H9 (cell line): ENCODE measurements around the gene TTF2. TPM values are rescaled to one million over a fixed set of nuclear protein-coding genes. Genes with fewer than 3 reads are reported as not detected.

ENCODE experiments used
- DNase-seq: peaks from one replicate; pipeline ENCODE4 v3.0.0-alpha.2; 2017
- H2AFZ ChIP-seq: one replicate; pipeline ENCODE4 v1.6.1; 2013; ENCODE audit warnings: mild to moderate bottlenecking, low read length, control low read depth, moderate library complexity
- H2AK5ac ChIP-seq: 2 replicates; pipeline ENCODE4 v1.6.1; 2013; ENCODE audit warnings: low read length, control low read depth, mixed read lengths; ENCODE audit not compliant: insufficient read length
- H2BK120ac ChIP-seq: one replicate; pipeline ENCODE4 v1.6.1; 2013; ENCODE audit warnings: low read depth, mild to moderate bottlenecking, low read length, control low read depth, inconsistent platforms; ENCODE audit not compliant: poor library complexity, severe bottlenecking
- H2BK12ac ChIP-seq: 2 replicates; pipeline ENCODE4 v1.6.1; 2013; ENCODE audit warnings: low read length, control low read depth, mixed read lengths, low read depth; ENCODE audit not compliant: insufficient read length
- H2BK15ac ChIP-seq: 2 replicates; pipeline ENCODE4 v1.6.1; 2013; ENCODE audit warnings: low read depth, low read length, control low read depth
- H2BK20ac ChIP-seq: one replicate; pipeline ENCODE4 v1.6.1; 2013; ENCODE audit warnings: low read depth, mild to moderate bottlenecking, low read length, control low read depth, inconsistent platforms; ENCODE audit not compliant: poor library complexity, severe bottlenecking
- H2BK5ac ChIP-seq: 2 replicates; pipeline ENCODE4 v1.6.1; 2013; ENCODE audit warnings: low read length, control low read depth, mixed read lengths; ENCODE audit not compliant: insufficient read length
- H3K14ac ChIP-seq: 2 replicates; pipeline ENCODE4 v1.6.1; 2013; ENCODE audit warnings: low read length, control low read depth; ENCODE audit not compliant: insufficient read depth
- H3K18ac ChIP-seq: 2 replicates; pipeline ENCODE4 v1.6.1; 2013; ENCODE audit warnings: low read depth, mild to moderate bottlenecking, mixed read lengths, low read length, control low read depth; ENCODE audit not compliant: insufficient read length
- H3K23ac ChIP-seq: 2 replicates; pipeline ENCODE4 v1.6.1; 2013; ENCODE audit warnings: low read length, control low read depth, mixed read lengths, low read depth; ENCODE audit not compliant: insufficient read length
- H3K23me2 ChIP-seq: 2 replicates; pipeline ENCODE4 v1.6.1; 2013; ENCODE audit warnings: low read depth, mild to moderate bottlenecking, mixed read lengths, low read length, control low read depth; ENCODE audit not compliant: insufficient read length, poor library complexity, severe bottlenecking
- H3K27ac ChIP-seq: 2 replicates; pipeline ENCODE4 v1.5.1; 2013; ENCODE audit warnings: low read length, control low read depth, mixed read lengths, low read depth; ENCODE audit not compliant: insufficient read length
- H3K27me3 ChIP-seq: 2 replicates; pipeline ENCODE4 v1.6.1; 2013; ENCODE audit warnings: low read length, control low read depth, inconsistent platforms; ENCODE audit not compliant: insufficient read depth
- H3K4ac ChIP-seq: 2 replicates; pipeline ENCODE4 v1.6.1; 2013; ENCODE audit warnings: low read depth, mild to moderate bottlenecking, control low read depth, inconsistent platforms, low read length, moderate library complexity
- H3K4me1 ChIP-seq: 2 replicates; pipeline ENCODE4 v1.6.1; 2013; ENCODE audit warnings: low read length, control low read depth, inconsistent platforms; ENCODE audit not compliant: insufficient read depth
- H3K4me2 ChIP-seq: 2 replicates; pipeline ENCODE4 v1.6.1; 2013; ENCODE audit warnings: low read length, control low read depth, mixed read lengths; ENCODE audit not compliant: insufficient read length, insufficient read depth
- H3K56ac ChIP-seq: 2 replicates; pipeline ENCODE4 v1.6.1; 2013; ENCODE audit warnings: low read depth, mild to moderate bottlenecking, mixed read lengths, low read length, control low read depth; ENCODE audit not compliant: insufficient read length
- H3K79me1 ChIP-seq: 2 replicates; pipeline ENCODE4 v1.6.1; 2013; ENCODE audit warnings: low read depth, mild to moderate bottlenecking, moderate library complexity, low read length, control low read depth, inconsistent platforms; ENCODE audit not compliant: insufficient read depth, poor library complexity, severe bottlenecking
- H3K79me2 ChIP-seq: 2 replicates; pipeline ENCODE4 v1.6.1; 2013; ENCODE audit warnings: low read length, control low read depth, inconsistent platforms; ENCODE audit not compliant: insufficient read depth
- H3K9ac ChIP-seq: 2 replicates; pipeline ENCODE4 v1.6.1; 2013; ENCODE audit warnings: low read length, control low read depth, mixed read lengths; ENCODE audit not compliant: insufficient read length; ENCODE audit errors: extremely low read depth
- H3K9me3 ChIP-seq: one replicate; pipeline ENCODE4 v1.6.1; 2013; ENCODE audit warnings: low read depth, low read length, inconsistent platforms; ENCODE audit not compliant: control insufficient read depth
- H3T11ph ChIP-seq: one replicate; pipeline ENCODE4 v1.6.1; 2013; ENCODE audit warnings: mild to moderate bottlenecking, low read length, control low read depth, inconsistent platforms
- H4K20me1 ChIP-seq: one replicate; pipeline ENCODE4 v1.6.1; 2013; ENCODE audit not compliant: control insufficient read depth, insufficient read length, insufficient read depth
- H4K5ac ChIP-seq: 2 replicates; pipeline ENCODE4 v1.6.1; 2013; ENCODE audit warnings: low read depth, mild to moderate bottlenecking, mixed read lengths, low read length, control low read depth; ENCODE audit not compliant: insufficient read length
- H4K8ac ChIP-seq: replicated peaks from 2 replicates; pipeline ENCODE4 v1.6.1; 2013; ENCODE audit warnings: low read length, control low read depth, mixed read lengths, low read depth; ENCODE audit not compliant: insufficient read length
- H4K91ac ChIP-seq: 2 replicates; pipeline ENCODE4 v1.6.1; 2013; ENCODE audit warnings: low read depth, mild to moderate bottlenecking, moderate library complexity, mixed read lengths, low read length, control low read depth; ENCODE audit not compliant: insufficient read length
- H3K27ac Mint-ChIP-seq, 3 experiments: 2 replicates in 2 of 3; 3 replicates in 1 of 3; pipeline ENCODE4 v1.8.0; 2020 to 2021; ENCODE audit warnings: mixed read lengths in 3 of 3, mild to moderate bottlenecking in 1 of 3, moderate library complexity in 1 of 3
- H3K27me3 Mint-ChIP-seq: 2 replicates; pipeline ENCODE4 v1.8.0; 2021; ENCODE audit warnings: low read depth, mild to moderate bottlenecking, moderate library complexity, mixed read lengths
- H3K36me3 Mint-ChIP-seq, 3 experiments: 2 replicates in 2 of 3; 3 replicates in 1 of 3; pipeline ENCODE4 v1.8.0; 2020 to 2021; ENCODE audit warnings: low read depth in 3 of 3, mixed read lengths in 3 of 3; ENCODE audit not compliant: insufficient read depth in 1 of 3
- H3K4me1 Mint-ChIP-seq, 2 experiments: 2 replicates each; pipeline ENCODE4 v1.8.0; 2020; ENCODE audit warnings: mixed read lengths in 2 of 2
- H3K4me3 Mint-ChIP-seq, 2 experiments: 2 replicates in 1 of 2; 3 replicates in 1 of 2; pipeline ENCODE4 v1.8.0; 2020 to 2021; ENCODE audit warnings: mild to moderate bottlenecking in 2 of 2, mixed read lengths in 2 of 2, moderate library complexity in 1 of 2
- H3K9me3 Mint-ChIP-seq, 2 experiments: 2 replicates in 1 of 2; 3 replicates in 1 of 2; pipeline ENCODE4 v1.8.0; 2020; ENCODE audit warnings: mild to moderate bottlenecking in 2 of 2, mixed read lengths in 2 of 2, moderate library complexity in 1 of 2
- total RNA-seq: library from RNA; stranded (reverse); gene quantifications from 2 replicates; pipeline ENCODE4 v1.2.1, GENCODE V29; 2021
- TF ChIP-seq, protein P1 (sequence below): fragments of 200-600 bp; sonication (generic); conservative IDR thresholded peaks from 3 replicates; pipeline ENCODE4 v1.8.0; 2021; ENCODE audit warnings: antibody characterized with exemption, mild to moderate bottlenecking

TTF2 gene
- total RNA-seq, 1 experiment from 2014 or later = 86.4 TPM

DNA sequence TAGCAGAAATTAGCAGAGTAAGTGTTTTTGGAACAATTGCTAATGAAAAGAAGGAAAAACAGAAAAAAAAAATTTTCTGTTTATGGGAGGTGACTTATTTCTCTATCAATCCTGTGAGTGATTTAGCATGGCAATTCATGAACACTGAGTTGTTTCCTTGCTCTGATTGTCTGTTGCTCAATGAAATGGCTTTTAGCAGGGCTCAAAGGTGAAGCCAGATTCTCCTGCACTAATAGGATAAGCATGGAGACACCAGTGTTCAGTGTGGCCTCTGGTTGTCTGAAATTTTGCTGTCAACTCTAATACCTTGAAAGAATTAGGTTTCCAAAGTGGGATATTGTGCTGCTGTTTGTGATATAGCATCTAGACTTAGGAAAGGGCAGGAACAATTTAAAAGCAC is 45.6 kb downstream of the TTF2 start:
- Histone ChIP-seq H3K9me3 (no peaks in the 10 kb centered on the region), H2AFZ (no peak overlapping the region), H3K4me2 (no peak overlapping the region), H2BK20ac (no peak overlapping the region), H3K18ac (no peak overlapping the region), H3K27me3 (no peaks in the 10 kb centered on the region), H2AK5ac (no peak overlapping the region), H2BK120ac (no peak overlapping the region), H2BK12ac (no peak overlapping the region), H2BK15ac (no peak overlapping the region), H4K91ac (no peak overlapping the region), H2BK5ac (no peak overlapping the region), H4K8ac (no peak overlapping the region), H3K56ac (no peak overlapping the region), H3K27ac (no peak overlapping the region), H3T11ph (no peak overlapping the region), H3K79me1 (no peaks in the 10 kb centered on the region), H4K5ac (no peak overlapping the region), H3K23me2 (no peaks in the 10 kb centered on the region), H3K4me1 (no peaks in the 10 kb centered on the region), H3K14ac (no peak overlapping the region), H3K4ac (no peak overlapping the region), H3K23ac (no peak overlapping the region), H3K79me2 (no peaks in the 10 kb centered on the region), H3K9ac (no peak overlapping the region), H4K20me1 (no peaks in the 10 kb centered on the region)
- no peak overlapping the region for H3K27ac Mint-ChIP-seq
- H3K4me3 Mint-ChIP-seq = no peak overlapping the region
- TF ChIP-seq, protein P1, sequence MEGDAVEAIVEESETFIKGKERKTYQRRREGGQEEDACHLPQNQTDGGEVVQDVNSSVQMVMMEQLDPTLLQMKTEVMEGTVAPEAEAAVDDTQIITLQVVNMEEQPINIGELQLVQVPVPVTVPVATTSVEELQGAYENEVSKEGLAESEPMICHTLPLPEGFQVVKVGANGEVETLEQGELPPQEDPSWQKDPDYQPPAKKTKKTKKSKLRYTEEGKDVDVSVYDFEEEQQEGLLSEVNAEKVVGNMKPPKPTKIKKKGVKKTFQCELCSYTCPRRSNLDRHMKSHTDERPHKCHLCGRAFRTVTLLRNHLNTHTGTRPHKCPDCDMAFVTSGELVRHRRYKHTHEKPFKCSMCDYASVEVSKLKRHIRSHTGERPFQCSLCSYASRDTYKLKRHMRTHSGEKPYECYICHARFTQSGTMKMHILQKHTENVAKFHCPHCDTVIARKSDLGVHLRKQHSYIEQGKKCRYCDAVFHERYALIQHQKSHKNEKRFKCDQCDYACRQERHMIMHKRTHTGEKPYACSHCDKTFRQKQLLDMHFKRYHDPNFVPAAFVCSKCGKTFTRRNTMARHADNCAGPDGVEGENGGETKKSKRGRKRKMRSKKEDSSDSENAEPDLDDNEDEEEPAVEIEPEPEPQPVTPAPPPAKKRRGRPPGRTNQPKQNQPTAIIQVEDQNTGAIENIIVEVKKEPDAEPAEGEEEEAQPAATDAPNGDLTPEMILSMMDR = no peak
- no peak for DNase-seq
- H3K27me3 Mint-ChIP-seq = no peaks in the 10 kb centered on the region
- no peaks in the 10 kb centered on the region for H3K9me3 Mint-ChIP-seq
- no peaks in the 10 kb centered on the region for H3K4me1 Mint-ChIP-seq
- H3K36me3 Mint-ChIP-seq = peaks cover 27 to 78% (median 63%) of the 10 kb centered on the region in 3 experiments
